IPS-20b (cell line): ENCODE data around the gene CPVL.
A peak's percentile ranks its signal among the peaks of the same experiment; 100 is the strongest.

Experiments used
- H3K27ac ChIP-seq: one replicate; pipeline ENCODE4 v1.5.1; 2013; ENCODE audit warnings: low read length
- H3K27me3 ChIP-seq: 2 replicates; pipeline ENCODE4 v1.6.1; 2013; ENCODE audit warnings: mild to moderate bottlenecking, low read length, inconsistent platforms; ENCODE audit not compliant: insufficient read depth
- H3K36me3 ChIP-seq: 2 replicates; pipeline ENCODE4 v1.6.1; 2013; ENCODE audit warnings: low read depth, mild to moderate bottlenecking, inconsistent platforms, low read length, moderate library complexity; ENCODE audit not compliant: insufficient read depth
- H3K4me1 ChIP-seq: 2 replicates; pipeline ENCODE4 v1.6.1; 2013; ENCODE audit warnings: mild to moderate bottlenecking, control low read depth, inconsistent platforms, low read length, moderate library complexity; ENCODE audit not compliant: insufficient read depth
- H3K4me3 ChIP-seq: 2 replicates; pipeline ENCODE4 v1.5.1; 2013; ENCODE audit warnings: mild to moderate bottlenecking, low read length, inconsistent platforms
- H3K9ac ChIP-seq: 2 replicates; pipeline ENCODE4 v1.6.1; 2013; ENCODE audit warnings: low read depth, mild to moderate bottlenecking, inconsistent platforms, low read length, moderate library complexity
- H3K9me3 ChIP-seq: 2 replicates; pipeline ENCODE4 v1.6.1; 2013; ENCODE audit warnings: mild to moderate bottlenecking, low read depth, low read length, inconsistent platforms; ENCODE audit not compliant: insufficient read depth

The CPVL gene

GRCh38 chr7:29179115-29179514 lies 32.8 kb upstream of the CPVL start:
- no peaks in the 10 kb centered on the region for H3K4me1 ChIP-seq
- no peaks in the 10 kb centered on the region for H3K9me3 ChIP-seq
- no peak overlapping the region for H3K4me3 ChIP-seq
- no peaks in the 10 kb centered on the region for H3K27me3 ChIP-seq
- no peak overlapping the region for H3K27ac ChIP-seq
- no peak overlapping the region for H3K9ac ChIP-seq
- no peaks in the 10 kb centered on the region for H3K36me3 ChIP-seq

GRCh38 chr7:29177963-29178600 lies 31.7 kb upstream of the CPVL start:
- no peaks in the 10 kb centered on the region for H3K36me3 ChIP-seq
- no peak overlapping the region for H3K9ac ChIP-seq
- H3K9me3 ChIP-seq: no peaks in the 10 kb centered on the region
- no peak overlapping the region for H3K27ac ChIP-seq
- H3K4me1 ChIP-seq: no peaks in the 10 kb centered on the region
- no peak overlapping the region for H3K4me3 ChIP-seq
- H3K27me3 ChIP-seq: no peaks in the 10 kb centered on the region

GRCh38 chr7:29173458-29173857 lies 27.1 kb upstream of the CPVL start:
- no peaks in the 10 kb centered on the region for H3K36me3 ChIP-seq
- H3K9me3 ChIP-seq: no peaks in the 10 kb centered on the region
- H3K4me3 ChIP-seq: no peak overlapping the region
- no peak overlapping the region for H3K27ac ChIP-seq
- H3K4me1 ChIP-seq: no peaks in the 10 kb centered on the region
- no peaks in the 10 kb centered on the region for H3K27me3 ChIP-seq
- no peak overlapping the region for H3K9ac ChIP-seq

GRCh38 chr7:29170781-29171180 lies 24.4 kb upstream of the CPVL start:
- Histone ChIP-seq H3K4me1 (no peaks in the 10 kb centered on the region), H3K27me3 (no peaks in the 10 kb centered on the region), H3K36me3 (no peaks in the 10 kb centered on the region), H3K9me3 (no peaks in the 10 kb centered on the region), H3K27ac (no peak overlapping the region), H3K9ac (no peak overlapping the region), H3K4me3 (no peak overlapping the region)

- Histone ChIP-seq H3K9ac (no peak overlapping the region), H3K4me3 (no peak overlapping the region), H3K27me3 (no peaks in the 10 kb centered on the region), H3K9me3 (no peaks in the 10 kb centered on the region), H3K27ac (no peak overlapping the region), H3K4me1 (no peaks in the 10 kb centered on the region), H3K36me3 (no peaks in the 10 kb centered on the region)
Measured at GRCh38 chr7:29167721-29168120, 21.4 kb upstream of the CPVL start.

- Histone ChIP-seq H3K27ac (no peak overlapping the region), H3K4me1 (no peaks in the 10 kb centered on the region), H3K4me3 (no peak overlapping the region), H3K27me3 (no peaks in the 10 kb centered on the region), H3K9ac (no peak overlapping the region), H3K9me3 (no peaks in the 10 kb centered on the region), H3K36me3 (no peaks in the 10 kb centered on the region)
Measured at GRCh38 chr7:29163854-29164253, 17.5 kb upstream of the CPVL start.

GRCh38 chr7:29162577-29162976 lies 16.2 kb upstream of the CPVL start:
- H3K9me3 ChIP-seq: no peaks in the 10 kb centered on the region
- no peak overlapping the region for H3K9ac ChIP-seq
- H3K27me3 ChIP-seq: no peaks in the 10 kb centered on the region

GRCh38 chr7:29161231-29161630 lies 14.9 kb upstream of the CPVL start:
- Histone ChIP-seq H3K27me3 (no peaks in the 10 kb centered on the region), H3K27ac (no peak overlapping the region), H3K36me3 (no peaks in the 10 kb centered on the region), H3K4me3 (no peak overlapping the region), H3K4me1 (peaks cover 16% of the 10 kb centered on the region; the same call in 1 of the 2 replicates), H3K9ac (no peak overlapping the region), H3K9me3 (no peaks in the 10 kb centered on the region)

More at GRCh38 chr7:29162577-29162976, 16.2 kb upstream of the CPVL start:
- Histone ChIP-seq H3K4me1 (peaks cover 3% of the 10 kb centered on the region; the same call in 1 of the 2 replicates), H3K36me3 (no peaks in the 10 kb centered on the region), H3K27ac (no peak overlapping the region), H3K4me3 (no peak overlapping the region)

- H3K4me1 ChIP-seq: peaks cover 16% of the 10 kb centered on the region; the same call in 1 of the 2 replicates
- no peaks in the 10 kb centered on the region for H3K36me3 ChIP-seq
- H3K27ac ChIP-seq: no peak overlapping the region
- H3K4me3 ChIP-seq: no peak overlapping the region
- no peak overlapping the region for H3K9ac ChIP-seq
- no peaks in the 10 kb centered on the region for H3K27me3 ChIP-seq
- no peaks in the 10 kb centered on the region for H3K9me3 ChIP-seq
Measured at GRCh38 chr7:29160080-29160479, 13.7 kb upstream of the CPVL start.

GRCh38 chr7:29158795-29159423 lies 12.6 kb upstream of the CPVL start:
- H3K36me3 ChIP-seq: no peaks in the 10 kb centered on the region
- H3K27me3 ChIP-seq: no peaks in the 10 kb centered on the region
- H3K9ac ChIP-seq: no peak overlapping the region
- no peak overlapping the region for H3K4me3 ChIP-seq
- H3K4me1 ChIP-seq: peaks cover 16% of the 10 kb centered on the region; the same call in 1 of the 2 replicates
- H3K9me3 ChIP-seq: no peaks in the 10 kb centered on the region
- H3K27ac ChIP-seq: no peak overlapping the region

GRCh38 chr7:29156907-29157452 lies 10.6 kb upstream of the CPVL start:
- no peak overlapping the region for H3K9ac ChIP-seq
- H3K36me3 ChIP-seq: no peaks in the 10 kb centered on the region
- no peaks in the 10 kb centered on the region for H3K27me3 ChIP-seq
- no peak overlapping the region for H3K27ac ChIP-seq
- no peaks in the 10 kb centered on the region for H3K9me3 ChIP-seq
- H3K4me3 ChIP-seq: peak overlapping the region; percentile 12; the same call in 1 of the 2 replicates
- peaks cover 16% of the 10 kb centered on the region; the same call in 1 of the 2 replicates for H3K4me1 ChIP-seq

- Histone ChIP-seq H3K27ac (no peak overlapping the region), H3K9ac (no peak overlapping the region), H3K27me3 (no peaks in the 10 kb centered on the region), H3K36me3 (no peaks in the 10 kb centered on the region), H3K9me3 (no peaks in the 10 kb centered on the region), H3K4me1 (peaks cover 16% of the 10 kb centered on the region; the same call in 1 of the 2 replicates), H3K4me3 (no peak overlapping the region)
Measured at GRCh38 chr7:29154076-29154475, 7.7 kb upstream of the CPVL start.
